HepG2 (cell line): Measurements from ENCODE around the gene NSMCE4A. TPM values are rescaled to one million over a fixed set of nuclear protein-coding genes. Genes with fewer than 3 reads are reported as not detected.

ENCODE experiments used
- ATAC-seq: fragments of 200-7000 bp; cut with Tn5 transposase; 3 replicates; pipeline ENCODE4 v1.9.1; 2020; ENCODE audit warnings: mild to moderate bottlenecking, moderate library complexity
- BruUV-seq: library from RNA; stranded (reverse); fragments of 400-500 nt; replicated peaks from 2 replicates; lab custom pipeline; 2021; lab: Mats Ljungman, UMichigan
- CTCF ChIA-PET: fragments of 300-600 bp; formaldehyde crosslinking; extraction: SDS; loops from one replicate; lab custom pipeline; 2021; ENCODE audit warnings: low total read pairs, inconsistent platforms, low intra/inter-chr PET ratio; lab: Yijun Ruan, JAX
- POLR2A ChIA-PET: fragments of 350-600 bp; sonication (Branson Sonifier 250); formaldehyde crosslinking; loops from one replicate; lab custom pipeline; 2020; ENCODE audit warnings: antibody characterized with exemption, inconsistent platforms; lab: Yijun Ruan, JAX
- DNase-seq: peaks from one replicate; pipeline ENCODE4 v3.0.0-alpha.2; 2015; ENCODE audit warnings: low spot score
- FAIRE-seq: peaks from 3 replicates; lab custom pipeline; 2011; peaks lifted over from hg19 to GRCh38; lab: Jason Lieb, UNC
- H2AFZ ChIP-seq: one replicate; pipeline ENCODE4 v1.6.1; 2011; ENCODE audit warnings: low read length, inconsistent platforms
- H3K27ac ChIP-seq: fragments of 300-600 bp; 3 replicates; pipeline ENCODE4 v1.8.0; 2011; ENCODE audit warnings: mixed run types, mild to moderate bottlenecking, mixed read lengths, low read length, inconsistent platforms; ENCODE audit not compliant: insufficient read depth; ENCODE audit errors: extremely low read length
- H3K27me3 ChIP-seq, 2 experiments: fragments of 200-600 bp in 1 of 2; 2 replicates in 1 of 2; 3 replicates in 1 of 2; pipeline versions ENCODE4 v1.6.0 to v1.8.0; 2011; ENCODE audit warnings: low read length in 2 of 2, mild to moderate bottlenecking in 2 of 2, moderate library complexity in 2 of 2, inconsistent platforms in 1 of 2; ENCODE audit not compliant: insufficient read depth in 2 of 2, control insufficient read depth in 1 of 2
- H3K36me3 ChIP-seq, 2 experiments: fragments of 200-600 bp in 1 of 2; replicated peaks in 1 of 2; 2 replicates in 1 of 2; 3 replicates in 1 of 2; pipeline versions ENCODE4 v1.5.1 to v1.8.0; 2011; ENCODE audit warnings: low read length in 2 of 2, inconsistent platforms in 1 of 2; ENCODE audit not compliant: insufficient read depth in 2 of 2, control insufficient read depth in 1 of 2
- H3K4me1 ChIP-seq: 2 replicates; pipeline ENCODE4 v1.5.1; 2012; ENCODE audit warnings: low read length, inconsistent platforms; ENCODE audit not compliant: insufficient read depth
- H3K4me2 ChIP-seq: 2 replicates; pipeline ENCODE4 v1.6.0; 2011; ENCODE audit warnings: low read depth, low read length, inconsistent platforms
- H3K4me3 ChIP-seq, 3 experiments: fragments of 200-600 bp in 1 of 3; sonication (generic), shearing (Covaris generic) in 1 of 3; replicated peaks in 1 of 3; 2 replicates each; pipeline ENCODE4 v1.5.1; 2011 to 2016; ENCODE audit warnings: low read length in 3 of 3, inconsistent platforms in 2 of 3, low read depth in 2 of 3, mild to moderate bottlenecking in 2 of 3, control low read depth in 1 of 3, mixed read lengths in 1 of 3; ENCODE audit not compliant: insufficient read depth in 1 of 3
- H3K79me2 ChIP-seq: one replicate; pipeline ENCODE4 v1.6.1; 2011; ENCODE audit warnings: low read length, inconsistent platforms; ENCODE audit not compliant: insufficient read depth
- H3K9ac ChIP-seq: 2 replicates; pipeline ENCODE4 v1.6.0; 2011; ENCODE audit warnings: mild to moderate bottlenecking, low read depth, low read length, inconsistent platforms; ENCODE audit not compliant: insufficient read depth
- H3K9me3 ChIP-seq: 2 replicates; pipeline ENCODE4 v1.5.1; 2012; ENCODE audit warnings: mild to moderate bottlenecking, low read length
- H4K20me1 ChIP-seq: 2 replicates; pipeline ENCODE4 v1.6.0; 2011; ENCODE audit warnings: inconsistent platforms, mild to moderate bottlenecking, low read length, moderate library complexity; ENCODE audit not compliant: insufficient read depth
- BHLHE40 ChIP-seq: IDR thresholded peaks from 2 replicates; pipeline ENCODE4 v1.6.1; 2011; ENCODE audit warnings: low read length, improper control_type of control experiment
- DZIP1 ChIP-seq: sonication (generic); formaldehyde crosslinking; IDR thresholded peaks from 2 replicates; pipeline ENCODE4 v1.5.0; 2020; ENCODE audit warnings: mild to moderate bottlenecking, missing genetic modification reagents
- EP300 ChIP-seq, 3 experiments: sonication (generic) in 1 of 3; formaldehyde crosslinking in 1 of 3; IDR thresholded peaks; 2 replicates each; pipeline versions ENCODE4 v1.5.1 to v1.6.1; 2011 to 2020; ENCODE audit warnings: low read depth in 2 of 3, low read length in 2 of 3, borderline replicate concordance in 1 of 3, improper control_type of control experiment in 1 of 3, mild to moderate bottlenecking in 1 of 3, missing genetic modification reagents in 1 of 3, moderate library complexity in 1 of 3
- EZH2 ChIP-seq: conservative IDR thresholded peaks from 2 replicates; pipeline ENCODE4 v1.6.1; 2012; ENCODE audit warnings: mild to moderate bottlenecking, low read depth, low read length, moderate library complexity
- HDAC2 ChIP-seq: sonication (generic); formaldehyde crosslinking; IDR thresholded peaks from 2 replicates; pipeline ENCODE4 v1.4.0; 2020; ENCODE audit warnings: missing genetic modification reagents
- KLF11 ChIP-seq: IDR thresholded peaks from 2 replicates; pipeline ENCODE4 v1.6.1; 2016; ENCODE audit warnings: missing compliant biosample characterization
- MXD3 ChIP-seq: IDR thresholded peaks from 2 replicates; pipeline ENCODE4 v1.6.1; 2016; ENCODE audit warnings: mild to moderate bottlenecking, missing biosample characterization, missing genetic modification reagents
- NR0B2 ChIP-seq: sonication (generic); formaldehyde crosslinking; IDR thresholded peaks from 2 replicates; pipeline ENCODE4 v1.4.0; 2020; ENCODE audit warnings: mild to moderate bottlenecking, missing genetic modification reagents
- TEAD2 ChIP-seq: sonication (generic); formaldehyde crosslinking; IDR thresholded peaks from 2 replicates; pipeline ENCODE4 v1.9.0; 2021; ENCODE audit warnings: missing genetic modification reagents
- TFDP1 ChIP-seq: IDR thresholded peaks from 2 replicates; pipeline ENCODE4 v1.6.1; 2016; ENCODE audit warnings: missing compliant biosample characterization, missing genetic modification reagents, borderline replicate concordance
- TGIF2 ChIP-seq: IDR thresholded peaks from 2 replicates; pipeline ENCODE4 v1.6.1; 2016; ENCODE audit warnings: control low read depth, missing compliant biosample characterization
- ZFP36L1 ChIP-seq: sonication (generic); formaldehyde crosslinking; IDR thresholded peaks from 2 replicates; pipeline ENCODE4 v1.8.0; 2022; ENCODE audit warnings: mild to moderate bottlenecking, missing genetic modification reagents, moderate library complexity
- ZNF292 ChIP-seq: sonication (generic); formaldehyde crosslinking; IDR thresholded peaks from 2 replicates; pipeline ENCODE4 v1.8.1; 2022; ENCODE audit warnings: mild to moderate bottlenecking, low read depth, missing genetic modification reagents, borderline replicate concordance
- ZNF704 ChIP-seq: sonication (generic); formaldehyde crosslinking; IDR thresholded peaks from 2 replicates; pipeline ENCODE4 v1.8.1; 2023; ENCODE audit warnings: mild to moderate bottlenecking, inconsistent platforms, moderate library complexity, missing genetic modification reagents, borderline replicate concordance
- ZNF768 ChIP-seq: sonication (generic); formaldehyde crosslinking; IDR thresholded peaks from 2 replicates; pipeline ENCODE4 v1.4.0; 2020; ENCODE audit warnings: missing genetic modification reagents
- ZNF792 ChIP-seq: IDR thresholded peaks from 2 replicates; pipeline ENCODE4 v1.6.1; 2016
- WGBS: methylation state at CpG from one replicate; pipeline ENCODE4 v1.1.6; 2017; ENCODE audit warnings: low lambda C conversion rate; 5-methylcytosine and 5-hydroxymethylcytosine counted together
- in situ Hi-C: cut with HindIII; loops from 2 replicates; pipeline ENCODE4 v1.10.0; 2017; ENCODE audit warnings: low pct_unique_long_range_greater_than_20kb; ENCODE audit not compliant: extremely low pct_ligation_motif_present
- intact Hi-C: fragments of 100-400 bp; cut with micrococcal nuclease; formaldehyde crosslinking; loops from one replicate; pipeline ENCODE4 v1.10.0; 2022; ENCODE audit not compliant: unreplicated experiment
- polyA plus RNA-seq, 8 experiments: library from polyadenylated mRNA; depleted of rRNA in 3 of 8; stranded (reverse) in 7 of 8; unstranded in 1 of 8; fragments of >200 nt; fragmentation: Illumina TruSeq in 4 of 8; extraction: Trizol in 4 of 8; gene quantifications; 2 replicates each; pipeline versions ENCODE4 v1.2.1 to v1.2.3, GENCODE V29; 2011 to 2016; ENCODE audit warnings: low read depth in 4 of 8, missing spikeins in 1 of 8, mixed read lengths in 1 of 8; ENCODE audit not compliant: insufficient read depth in 1 of 8
- total RNA-seq, 5 experiments: library from RNA; depleted of rRNA; stranded (reverse); fragments of >200 nt; fragmentation: Illumina TruSeq; extraction: Trizol; gene quantifications; 2 replicates each; pipeline ENCODE4 v1.2.3, GENCODE V29; 2016; ENCODE audit warnings: low read depth in 1 of 5

Gene NSMCE4A
- total and polyA plus RNA-seq, 2 of the 13 experiments (the other 11 are each of a cell fraction or from before 2014, with no cell fraction given), result 61.1 to 91.6 TPM

GRCh38 chr10:121974019-121974534 lies 940 bp downstream of the NSMCE4A start:
- H3K79me2 ChIP-seq, result peaks cover 17% of the 10 kb centered on the region
- 6% methylated on average over 7 of the region's 21 CpGs for WGBS
- peaks cover 4% of the 10 kb centered on the region; the same call in 1 of the 2 replicates for H3K9me3 ChIP-seq
- peaks cover 27% of the 10 kb centered on the region for H3K4me1 ChIP-seq
- in situ Hi-C loops (no loop called here), intact Hi-C loops (loop anchor here (2.0 kb wide), 2 partner anchors 43 to 139 kb away; no protein-coding TSS in a partner anchor)
- H4K20me1 ChIP-seq, result no peaks in the 10 kb centered on the region
- peak; percentile 52 for ATAC-seq
- peak overlapping the region; percentile 97 for H3K27ac ChIP-seq
- H3K36me3 ChIP-seq, result peaks cover 2 to 9% of the 10 kb centered on the region in 2 experiments; a peak in 4 of 5 replicates
- no peak overlapping the region for H2AFZ ChIP-seq
- BruUV-seq, result no TSS peak
- H3K4me2 ChIP-seq, result peak overlapping the region; percentile 90
- peak overlapping the region; percentile 89 for H3K9ac ChIP-seq
- POLR2A ChIA-PET, result interaction anchor here (2.3 kb wide), 1 partner anchor 38 kb away, joined by 14 read pairs; no protein-coding TSS in a partner anchor
- no peaks in the 10 kb centered on the region for H3K27me3 ChIP-seq
- CTCF ChIA-PET, result no interaction called here
- no peak for FAIRE-seq
- DNase-seq, result no peak
- peak overlapping the region; percentile 69 to 89 (median 83) for H3K4me3 ChIP-seq
- TF ChIP-seq EP300 (IDR thresholded peaks at IDR 0.05; ENCODE audit: low read depth in 2 of 2, low read length in 2 of 2) (no peak), EP300 (CRISPR knock-in tag; IDR thresholded peaks at IDR 0.05; ENCODE audit: borderline replicate concordance) (no peak), MXD3 (CRISPR knock-in tag) (no peak), TGIF2 (peak; percentile 93), KLF11 (CRISPR knock-in tag) (0 out of 2 replicates have a peak, but pooled peaks have one; percentile 40), TEAD2 (0 out of 2 replicates have a peak, but pooled peaks have one; percentile 26), TFDP1 (0 out of 2 replicates have a peak, but pooled peaks have one; percentile 53), BHLHE40 (peak; percentile 92), DZIP1 (CRISPR knock-in tag) (no peak), ZNF292 (CRISPR knock-in tag) (no peak), ZNF792 (CRISPR knock-in tag) (0 out of 2 replicates have a peak, but pooled peaks have one; percentile 39), EZH2 (no peak), NR0B2 (CRISPR knock-in tag) (peak; percentile 50; the same call in 1 of the 2 replicates), ZNF768 (CRISPR knock-in tag) (0 out of 2 replicates have a peak, but pooled peaks have one; percentile 20), ZFP36L1 (CRISPR knock-in tag) (peak; percentile 26; the same call in 1 of the 2 replicates), HDAC2 (CRISPR knock-in tag) (0 out of 2 replicates have a peak, but pooled peaks have one; percentile 18), ZNF704 (CRISPR knock-in tag) (no peak)
